HG02840 (cell line): ENCODE measurements around the gene TP63.

Source experiments
- ATAC-seq: cut with Tn5 transposase; IDR thresholded peaks from one replicate; pipeline ENCODE4 v1.9.1; 2021; ENCODE audit warnings: mild to moderate bottlenecking, moderate library complexity, moderate number of reproducible peaks; ENCODE audit not compliant: unreplicated experiment, low FRiP score

The TP63 gene

GRCh38 chr3:189842681-189843602 lies 211.8 kb downstream of the TP63 start:
- ATAC-seq: no peak

GRCh38 chr3:189845069-189845468 lies 213.9 kb downstream of the TP63 start:
- no peak for ATAC-seq

DNA sequence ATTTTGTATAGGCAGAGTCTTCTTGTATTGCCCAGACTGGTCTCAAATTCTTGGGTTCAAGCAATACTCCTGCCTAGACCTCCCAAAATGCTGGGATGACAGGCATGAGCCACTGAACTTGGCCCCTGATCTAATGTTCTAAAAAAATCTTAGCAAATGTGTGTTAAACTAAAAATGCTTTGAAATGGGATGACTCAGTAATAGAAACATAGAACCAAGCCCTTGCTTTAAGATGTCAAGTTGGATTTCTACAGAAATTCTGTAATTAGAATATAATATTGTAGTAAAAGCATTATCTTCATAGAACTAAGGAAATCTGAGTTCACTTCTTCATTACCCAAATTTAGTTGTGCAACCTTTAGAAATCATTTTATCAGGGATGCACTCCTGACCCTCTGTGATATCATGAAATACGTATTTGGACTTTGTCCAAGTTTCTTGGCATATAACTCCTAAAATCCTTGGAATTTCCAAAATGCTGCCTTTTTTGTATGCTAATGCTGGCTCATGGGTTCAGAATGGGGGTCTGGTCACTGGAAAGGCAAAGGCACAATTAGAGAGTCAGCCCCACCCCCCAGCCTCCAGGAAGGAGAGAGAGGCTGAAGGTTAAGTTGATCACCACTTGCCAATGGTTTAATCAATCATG lies 217.3 kb downstream of the TP63 start:
- ATAC-seq: no peak

DNA sequence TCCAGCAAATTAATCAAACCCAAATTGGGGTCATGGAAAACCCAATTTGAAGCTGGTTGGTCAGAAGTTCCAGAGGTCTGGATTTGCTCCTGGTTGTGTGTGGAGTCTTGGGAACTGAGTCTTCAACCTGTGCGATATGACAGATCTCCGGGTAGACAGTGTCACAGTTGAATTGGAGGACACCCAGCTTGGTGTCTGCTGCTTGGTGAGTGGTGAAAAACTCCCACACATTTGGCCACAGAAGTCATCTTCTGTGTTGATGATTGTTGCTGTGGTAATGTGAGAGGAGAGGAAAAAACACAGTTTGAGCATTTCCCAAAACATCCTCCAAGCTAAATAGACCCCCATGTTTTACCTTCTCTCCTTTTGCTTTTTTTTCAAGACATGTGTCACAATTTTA lies 218.1 kb downstream of the TP63 start:
- ATAC-seq: no peak

DNA sequence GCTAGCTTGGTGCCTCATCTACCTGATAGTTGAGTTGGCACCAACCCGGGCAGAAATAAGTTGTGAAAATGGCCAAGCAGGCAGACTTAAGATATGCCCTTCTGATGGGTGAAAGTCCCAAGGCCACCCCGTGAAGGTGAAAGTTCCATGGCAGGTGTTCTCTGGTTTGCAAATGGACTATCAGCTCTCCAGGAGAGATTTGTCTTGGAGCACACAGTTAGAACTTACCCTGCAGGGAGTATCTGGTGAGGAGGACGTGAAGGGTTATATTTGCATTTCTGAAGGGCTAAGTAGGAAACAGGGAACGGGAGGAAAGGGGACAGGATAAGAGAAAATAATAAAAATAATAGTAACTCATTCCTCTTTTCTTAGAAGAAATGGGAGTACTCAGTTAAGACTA lies 220.5 kb downstream of the TP63 start:
- no peak for ATAC-seq

- no peak for ATAC-seq
Observed at GRCh38 chr3:189853906-189854305, 222.7 kb downstream of the TP63 start.

- ATAC-seq: no peak
Observed at GRCh38 chr3:189860296-189860695, 229.1 kb downstream of the TP63 start.

DNA sequence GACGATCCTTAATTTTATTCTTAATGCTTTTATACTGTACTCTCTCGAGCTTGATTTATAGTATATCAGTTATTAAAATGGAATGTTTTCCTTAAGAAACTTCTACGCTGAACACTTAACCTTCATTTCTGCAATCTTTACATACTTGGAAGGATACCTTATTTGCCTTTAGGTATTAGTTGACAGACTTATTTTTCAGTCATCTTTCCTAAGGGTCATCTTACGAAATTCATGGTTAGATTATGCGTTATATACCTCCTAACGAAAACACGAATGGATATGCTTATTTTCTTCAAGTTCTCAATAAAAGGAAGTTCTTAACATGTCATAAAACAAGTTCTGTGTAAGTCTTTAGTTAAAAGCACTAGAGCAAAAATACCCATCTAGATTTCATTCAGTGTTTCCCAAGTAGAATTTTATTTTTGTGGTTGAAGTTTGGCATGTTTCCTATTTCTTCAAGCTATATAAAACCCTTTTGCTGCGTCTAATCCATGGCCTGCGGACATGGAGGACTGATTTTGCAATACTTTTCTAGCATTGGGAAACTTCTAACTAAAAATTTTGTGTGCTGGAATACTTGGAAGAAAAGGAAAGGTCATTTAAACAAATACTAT lies 231.3 kb downstream of the TP63 start:
- ATAC-seq: no peak

- no peak for ATAC-seq
Observed at GRCh38 chr3:189863031-189863430, 231.8 kb downstream of the TP63 start.

DNA sequence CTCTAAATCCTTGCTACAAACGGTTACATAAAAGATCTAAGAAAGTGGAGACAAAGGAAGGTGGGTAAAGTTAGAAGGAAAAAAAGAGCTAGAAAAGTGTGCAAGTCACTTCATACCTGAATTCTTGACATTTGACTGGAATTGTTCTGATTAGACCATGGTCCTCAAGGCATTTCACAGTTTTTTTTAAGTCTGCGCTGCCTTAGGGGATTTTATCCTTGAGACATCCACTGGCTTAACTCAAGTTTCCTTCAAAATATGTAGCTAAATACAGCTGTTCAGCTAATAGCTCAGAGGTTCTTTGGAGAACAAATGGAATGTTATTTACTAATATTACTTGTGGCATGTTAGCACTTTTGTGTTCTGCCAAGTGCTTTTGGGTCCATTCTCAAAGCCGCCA lies 236.9 kb downstream of the TP63 start:
- no peak for ATAC-seq

GRCh38 chr3:189869165-189869564 lies 238.0 kb downstream of the TP63 start:
- no peak for ATAC-seq

DNA sequence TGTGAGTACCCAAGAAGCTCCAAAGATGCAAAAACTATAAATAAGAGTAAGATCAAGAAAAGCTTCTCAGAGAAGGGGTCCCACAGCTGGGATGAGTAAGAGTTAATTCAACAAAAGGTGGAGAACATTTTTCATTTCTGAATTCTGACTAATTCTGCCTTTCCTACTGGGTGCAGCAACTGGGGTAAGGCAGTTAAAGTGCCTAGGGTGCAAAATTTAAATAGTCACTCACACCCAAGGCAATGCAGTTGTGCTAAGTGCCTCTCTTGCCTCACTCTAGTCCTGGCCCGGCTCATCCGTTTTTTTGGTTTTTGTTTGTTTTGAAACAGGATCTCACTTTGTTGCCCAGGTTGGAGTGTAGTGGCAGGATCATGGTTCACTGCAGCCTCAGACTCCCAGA lies 240.2 kb downstream of the TP63 start:
- ATAC-seq: no peak

GRCh38 chr3:189883113-189883753 lies 252.0 kb downstream of the TP63 start:
- ATAC-seq: no peak

GRCh38 chr3:189890496-189890895 lies 259.3 kb downstream of the TP63 start:
- ATAC-seq: no peak

- ATAC-seq: no peak
Observed at GRCh38 chr3:189896533-189896932, 265.3 kb downstream of the TP63 start.

DNA sequence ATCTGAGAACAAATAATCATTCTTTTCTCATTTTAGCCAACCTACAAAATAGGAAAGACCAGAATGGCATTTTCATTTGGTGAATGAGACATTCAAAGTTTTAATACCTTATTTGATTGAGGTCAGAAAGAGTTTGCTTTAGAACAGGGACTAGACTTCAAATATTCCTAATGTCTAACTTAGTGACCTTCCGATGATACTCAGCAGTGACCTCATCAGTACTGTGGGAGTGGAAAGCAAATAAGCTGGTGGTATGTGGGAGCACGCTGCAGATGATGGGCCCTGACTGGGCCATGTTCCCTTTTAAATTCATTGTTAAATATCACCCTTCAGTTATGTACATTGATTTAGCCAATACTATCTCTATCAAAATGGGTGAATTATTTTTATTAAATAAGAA lies 266.2 kb downstream of the TP63 start:
- no peak for ATAC-seq

DNA sequence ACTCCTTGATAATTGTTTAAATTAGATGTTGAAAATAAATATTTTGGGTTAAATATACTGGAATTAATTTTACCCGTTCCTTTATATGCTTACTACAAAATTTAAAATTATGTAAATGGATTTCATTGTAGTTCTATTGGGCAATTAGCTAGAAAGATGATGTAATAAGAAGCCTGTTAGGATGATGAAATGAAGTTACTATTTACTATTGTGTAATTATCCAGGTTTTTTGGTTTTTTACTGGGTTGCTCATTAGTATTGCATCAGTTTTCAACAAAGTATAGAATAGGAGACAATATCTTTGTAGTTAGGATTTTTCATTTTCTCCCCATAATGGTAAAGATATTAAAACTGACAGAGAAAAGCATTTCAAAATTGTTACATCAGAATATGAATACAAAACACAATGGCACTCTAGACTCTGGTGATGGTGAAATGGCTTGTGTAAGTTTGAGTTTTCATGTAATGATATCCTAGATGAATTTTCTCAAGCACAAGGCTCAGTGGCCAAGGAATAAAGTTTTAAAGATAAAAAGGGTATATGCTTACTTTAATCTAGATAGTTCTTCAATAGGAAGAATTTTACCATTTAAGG lies 267.5 kb downstream of the TP63 start:
- no peak for ATAC-seq

GRCh38 chr3:189899186-189899585 lies 268.0 kb downstream of the TP63 start:
- ATAC-seq: no peak

- ATAC-seq: no peak
Observed at GRCh38 chr3:189900578-189900977, 269.4 kb downstream of the TP63 start.

DNA sequence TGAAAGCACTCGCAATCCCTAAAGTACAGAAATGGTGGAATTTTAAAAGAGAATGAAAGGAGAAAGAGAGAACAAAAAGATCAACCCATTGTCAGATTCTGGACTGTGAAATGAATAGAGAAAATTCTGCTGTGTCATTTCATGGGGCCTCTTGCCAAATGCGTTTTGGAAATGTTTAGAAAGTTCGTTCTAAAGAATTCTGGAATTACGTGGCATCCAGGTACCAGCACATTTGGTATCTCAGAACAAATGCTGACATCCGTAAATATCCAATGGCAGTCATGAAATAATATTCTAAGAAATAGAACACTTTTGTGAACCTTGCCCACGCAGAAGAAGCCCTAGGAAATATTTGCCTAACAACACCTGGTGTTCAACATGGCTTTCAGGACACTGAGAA lies 270.3 kb downstream of the TP63 start:
- no peak for ATAC-seq
